ENCODE data around the gene NUP62CL.

GRCh38 chrX:107207943-107208342, 1.7 kb upstream of the NUP62CL start:
- no peak for TF ChIP-seq POLR2A (IDR thresholded peaks at IDR 0.05)
- TF ChIP-seq POLR2AphosphoS5 (IDR thresholded peaks at IDR 0.05): no peak

Measured in gastroesophageal sphincter (tissue), 2 donors.